Upper lobe of left lung (tissue), 4 donors: ENCODE measurements around the gene PTGER1.

Experiments used
- EP300 ChIP-seq, 4 donors: sonication (generic); formaldehyde crosslinking; IDR thresholded peaks; one replicate each; pipeline ENCODE4 v1.5.1; 2017; ENCODE audit warnings: antibody characterized with exemption in 4 of 4, control low read depth in 2 of 4
- POLR2A ChIP-seq, 4 donors: fragments of 450-650 bp; IDR thresholded peaks; one replicate each; pipeline ENCODE4 v1.5.1; 2016 to 2017; ENCODE audit warnings: antibody characterized with exemption in 4 of 4, mild to moderate bottlenecking in 2 of 4
- POLR2AphosphoS5 ChIP-seq, 2 donors: sonication (generic); formaldehyde crosslinking; IDR thresholded peaks; one replicate each; pipeline ENCODE4 v1.5.1; 2017; ENCODE audit warnings: antibody characterized with exemption in 2 of 2
- TF ChIP-seq, protein P1 (sequence below), 6 experiments: fragments of 450-650 bp in 4 of 6; fragments of 200-600 bp in 2 of 6; sonication (generic) in 2 of 6; IDR thresholded peaks; one replicate each; pipeline ENCODE4 v1.5.1; 2016 to 2019; ENCODE audit warnings: antibody characterized with exemption in 6 of 6

DNA sequence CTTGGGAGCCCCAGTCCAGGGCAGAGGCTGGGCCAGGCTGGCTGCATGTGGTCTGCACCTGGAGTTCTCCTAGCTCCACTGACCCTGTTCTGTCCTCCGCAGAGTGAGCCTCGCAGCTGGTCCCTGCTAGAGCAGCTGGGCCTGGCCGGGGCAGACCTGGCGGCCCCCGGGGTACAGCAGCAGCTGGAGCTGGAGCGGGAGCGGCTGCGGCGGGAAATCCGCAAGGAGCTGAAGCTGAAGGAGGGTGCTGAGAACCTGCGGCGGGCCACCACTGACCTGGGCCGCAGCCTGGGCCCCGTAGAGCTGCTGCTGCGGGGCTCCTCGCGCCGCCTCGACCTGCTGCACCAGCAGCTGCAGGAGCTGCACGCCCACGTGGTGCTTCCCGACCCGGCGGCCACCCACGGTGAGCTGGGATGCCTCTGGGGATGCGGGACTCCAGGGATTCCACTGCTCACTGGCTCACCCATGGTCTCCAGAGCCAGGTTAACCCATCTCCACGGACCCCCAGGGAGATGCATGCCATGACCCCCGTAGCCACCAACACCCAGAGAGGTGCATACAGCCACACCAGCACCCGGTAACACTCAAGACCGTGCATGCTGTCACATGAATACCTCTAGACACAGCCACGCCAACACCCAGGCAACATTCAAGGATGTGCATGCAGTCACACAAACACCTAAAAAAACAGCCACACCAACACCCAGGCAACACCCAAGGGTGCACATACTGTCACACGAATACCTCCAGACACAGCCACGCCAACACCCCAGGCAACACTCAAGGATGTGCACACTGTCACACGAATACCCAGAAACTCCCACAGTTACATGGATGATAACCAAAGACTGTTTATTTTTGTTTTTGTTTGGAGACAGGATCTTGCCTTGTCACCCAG, 33.9 kb downstream of the PTGER1 start:
- TF ChIP-seq EP300 (IDR thresholded peaks at IDR 0.05) (no peak), POLR2AphosphoS5 (IDR thresholded peaks at IDR 0.05) (no peak), POLR2A (IDR thresholded peaks at IDR 0.05) (no peak)
- TF ChIP-seq, protein P1, sequence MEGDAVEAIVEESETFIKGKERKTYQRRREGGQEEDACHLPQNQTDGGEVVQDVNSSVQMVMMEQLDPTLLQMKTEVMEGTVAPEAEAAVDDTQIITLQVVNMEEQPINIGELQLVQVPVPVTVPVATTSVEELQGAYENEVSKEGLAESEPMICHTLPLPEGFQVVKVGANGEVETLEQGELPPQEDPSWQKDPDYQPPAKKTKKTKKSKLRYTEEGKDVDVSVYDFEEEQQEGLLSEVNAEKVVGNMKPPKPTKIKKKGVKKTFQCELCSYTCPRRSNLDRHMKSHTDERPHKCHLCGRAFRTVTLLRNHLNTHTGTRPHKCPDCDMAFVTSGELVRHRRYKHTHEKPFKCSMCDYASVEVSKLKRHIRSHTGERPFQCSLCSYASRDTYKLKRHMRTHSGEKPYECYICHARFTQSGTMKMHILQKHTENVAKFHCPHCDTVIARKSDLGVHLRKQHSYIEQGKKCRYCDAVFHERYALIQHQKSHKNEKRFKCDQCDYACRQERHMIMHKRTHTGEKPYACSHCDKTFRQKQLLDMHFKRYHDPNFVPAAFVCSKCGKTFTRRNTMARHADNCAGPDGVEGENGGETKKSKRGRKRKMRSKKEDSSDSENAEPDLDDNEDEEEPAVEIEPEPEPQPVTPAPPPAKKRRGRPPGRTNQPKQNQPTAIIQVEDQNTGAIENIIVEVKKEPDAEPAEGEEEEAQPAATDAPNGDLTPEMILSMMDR (IDR thresholded peaks at IDR 0.05) = no peak
